Body of pancreas (tissue), 4 donors: ENCODE data around the gene RHOBTB3. TPM values are rescaled to one million over a fixed set of nuclear protein-coding genes. Genes with fewer than 3 reads are reported as not detected.

Experiments
- ATAC-seq: fragments of 150-250 bp; one replicate; pipeline ENCODE4 v1.9.1; 2016
- DNase-seq, 4 donors: peaks; one replicate each; pipeline ENCODE4 v3.0.0-alpha.2; 2019
- H3K27ac ChIP-seq, 4 donors: fragments of 200-600 bp; sonication (generic); 1 replicate in 3 of 4; 2 replicates in 1 of 4; pipeline versions ENCODE4 v1.5.1 to v1.6.1; 2016 to 2019; ENCODE audit warnings: mild to moderate bottlenecking in 1 of 4, mixed read lengths in 1 of 4, moderate library complexity in 1 of 4
- H3K27me3 ChIP-seq, 2 donors: fragments of 200-600 bp; sonication (generic); one replicate each; pipeline ENCODE4 v1.6.0; 2016; ENCODE audit warnings: mild to moderate bottlenecking in 1 of 2
- H3K36me3 ChIP-seq, 2 donors: fragments of 200-600 bp; sonication (generic); replicated peaks in 1 of 2; 2 replicates each; pipeline ENCODE4 v1.5.1; 2016; ENCODE audit warnings: low read depth in 2 of 2; ENCODE audit not compliant: insufficient read depth in 1 of 2
- H3K4me1 ChIP-seq: fragments of 200-600 bp; sonication (generic); one replicate; pipeline ENCODE4 v1.6.0; 2016
- H3K4me3 ChIP-seq, 2 donors: fragments of 200-600 bp; sonication (generic); 1 replicate in 1 of 2; 2 replicates in 1 of 2; pipeline ENCODE4 v1.5.1; 2016 to 2019
- H3K9me3 ChIP-seq, 3 donors: fragments of 200-600 bp; sonication (generic); 1 replicate in 2 of 3; 2 replicates in 1 of 3; pipeline ENCODE4 v1.5.1; 2016
- CTCF ChIP-seq, 7 experiments: fragments of 450-650 bp in 4 of 7; fragments of 200-600 bp in 3 of 7; sonication (generic) in 3 of 7; IDR thresholded peaks; one replicate each; pipeline ENCODE4 v1.5.1; 2016 to 2019; ENCODE audit warnings: antibody characterized with exemption in 7 of 7
- POLR2A ChIP-seq, 3 donors: fragments of 450-650 bp; IDR thresholded peaks; one replicate each; pipeline ENCODE4 v1.6.1; 2016; ENCODE audit warnings: antibody characterized with exemption in 3 of 3, mild to moderate bottlenecking in 2 of 3
- WGBS, 2 donors: methylation state at CpG; one replicate each; pipeline ENCODE4 v1.1.5; 2017; 5-methylcytosine and 5-hydroxymethylcytosine counted together
- intact Hi-C: fragments of 100-400 bp; cut with DNase I; formaldehyde crosslinking; loops from one replicate; pipeline ENCODE4 v1.15.1; 2023
- total RNA-seq, 2 donors: library from RNA; depleted of rRNA; stranded (reverse); fragments of >200 nt; gene quantifications; one replicate each; pipeline ENCODE4 v1.1.0, GENCODE V29; 2016

The RHOBTB3 gene
- total RNA-seq, 2 donors from 2014 or later: 153 to 196 TPM

- Histone ChIP-seq H3K4me3 (no peak overlapping the region), H3K4me1 (no peaks in the 10 kb centered on the region), H3K27ac (no peak overlapping the region), H3K27me3 (no peaks in the 10 kb centered on the region), H3K36me3 (peaks cover 0 to 44% of the 10 kb centered on the region in 2 donors), H3K9me3 (no peaks in the 10 kb centered on the region)
- 82 to 89% methylated on average over 8 of the region's 8 CpGs for WGBS, 2 donors
- TF ChIP-seq CTCF (IDR thresholded peaks at IDR 0.05) (no peak), POLR2A (IDR thresholded peaks at IDR 0.05) (no peak)
- intact Hi-C loops: no loop called here
- no peak for ATAC-seq
- DNase-seq: no peak
These were observed 57.4 kb downstream of the RHOBTB3 start for GRCh38 chr5:95788493-95788892.

GRCh38 chr5:95791751-95792150 lies 60.6 kb downstream of the RHOBTB3 start:
- Histone ChIP-seq H3K9me3 (no peaks in the 10 kb centered on the region), H3K27me3 (no peaks in the 10 kb centered on the region), H3K4me1 (peaks cover 5% of the 10 kb centered on the region), H3K27ac (no peak overlapping the region), H3K4me3 (no peak overlapping the region), H3K36me3 (peaks cover 0 to 39% of the 10 kb centered on the region in 2 donors)
- TF ChIP-seq POLR2A (IDR thresholded peaks at IDR 0.05) (no peak), CTCF (IDR thresholded peaks at IDR 0.05) (no peak)
- DNase-seq (no peak), ATAC-seq (no peak)
- WGBS, 2 donors: 78 to 86% methylated on average over 6 of the region's 6 CpGs
- intact Hi-C loops: no loop called here

- 43 to 52% methylated on average over 3 of the region's 3 CpGs for WGBS, 2 donors
- ATAC-seq: no peak
- Histone ChIP-seq H3K4me1 (peaks cover 5% of the 10 kb centered on the region), H3K9me3 (no peaks in the 10 kb centered on the region), H3K27me3 (no peaks in the 10 kb centered on the region), H3K27ac (no peak overlapping the region), H3K4me3 (no peak overlapping the region), H3K36me3 (peaks cover 0 to 28% of the 10 kb centered on the region in 2 donors)
- no peak for DNase-seq
- TF ChIP-seq POLR2A (IDR thresholded peaks at IDR 0.05) (no peak), CTCF (IDR thresholded peaks at IDR 0.05) (no peak)
- intact Hi-C loops: no loop called here
These were observed 63.0 kb downstream of the RHOBTB3 start for GRCh38 chr5:95794070-95794516.

- Histone ChIP-seq H3K9me3 (no peaks in the 10 kb centered on the region), H3K4me1 (peaks cover 22% of the 10 kb centered on the region)
These were observed 66.2 kb downstream of the RHOBTB3 start for GRCh38 chr5:95797301-95797700.

More at GRCh38 chr5:95797301-95797700, 66.2 kb downstream of the RHOBTB3 start:
- intact Hi-C loops: no loop called here
- ATAC-seq (no peak), DNase-seq (no peak)
- WGBS, 2 donors: 94 to 95% methylated on average over 3 of the region's 3 CpGs
- H3K27me3 ChIP-seq: no peaks in the 10 kb centered on the region
- H3K36me3 ChIP-seq: peaks cover 0 to 15% of the 10 kb centered on the region in 2 donors
- TF ChIP-seq POLR2A (IDR thresholded peaks at IDR 0.05) (no peak), CTCF (IDR thresholded peaks at IDR 0.05) (no peak)
- H3K4me3 ChIP-seq: no peak overlapping the region
- H3K27ac ChIP-seq: no peak overlapping the region
